Epithelial cell of proximal tubule (primary cell): ENCODE measurements around the gene COL26A1. TPM values are rescaled to one million over a fixed set of nuclear protein-coding genes. Genes with fewer than 3 reads are reported as not detected.

ENCODE experiments used
- DNase-seq: peaks from one replicate; pipeline ENCODE4 v3.0.0-alpha.2; 2011; ENCODE audit warnings: low read depth
- H3K4me3 ChIP-seq: 2 replicates; pipeline ENCODE4 v1.5.1; 2011; ENCODE audit warnings: low read depth, mild to moderate bottlenecking, low read length
- total RNA-seq: library from RNA; depleted of rRNA; stranded (reverse); fragments of >200 nt; gene quantifications from 2 replicates; pipeline ENCODE4 v1.2.3, GENCODE V29; 2015
- TF ChIP-seq, protein P1 (sequence below): conservative IDR thresholded peaks from 2 replicates; pipeline ENCODE4 v1.5.1; 2012; ENCODE audit warnings: low read depth, mild to moderate bottlenecking, low read length

The COL26A1 gene
- total RNA-seq, 1 donor from 2014 or later = not detected

DNA sequence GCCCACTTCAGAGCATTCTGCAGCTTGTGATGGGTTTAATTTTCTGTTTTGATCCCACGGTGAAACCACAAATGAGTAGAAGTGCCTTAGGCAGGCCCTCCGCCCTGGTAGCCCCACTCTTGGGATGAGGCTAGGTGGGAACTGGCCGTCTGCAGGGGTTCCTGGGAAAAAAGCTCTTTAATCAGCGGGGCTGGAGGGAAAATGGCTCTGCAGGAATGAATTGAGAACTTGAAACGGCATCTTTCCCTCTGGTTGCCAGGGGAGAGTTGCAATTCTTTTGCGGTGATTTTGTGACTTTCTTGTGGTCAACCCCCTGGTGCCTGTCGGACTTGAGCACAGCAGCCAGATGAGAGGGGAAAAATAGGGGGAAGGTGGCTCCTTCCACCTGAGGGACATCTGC is 32.7 kb downstream of the COL26A1 start:
- DNase-seq = no peak
- TF ChIP-seq, protein P1, sequence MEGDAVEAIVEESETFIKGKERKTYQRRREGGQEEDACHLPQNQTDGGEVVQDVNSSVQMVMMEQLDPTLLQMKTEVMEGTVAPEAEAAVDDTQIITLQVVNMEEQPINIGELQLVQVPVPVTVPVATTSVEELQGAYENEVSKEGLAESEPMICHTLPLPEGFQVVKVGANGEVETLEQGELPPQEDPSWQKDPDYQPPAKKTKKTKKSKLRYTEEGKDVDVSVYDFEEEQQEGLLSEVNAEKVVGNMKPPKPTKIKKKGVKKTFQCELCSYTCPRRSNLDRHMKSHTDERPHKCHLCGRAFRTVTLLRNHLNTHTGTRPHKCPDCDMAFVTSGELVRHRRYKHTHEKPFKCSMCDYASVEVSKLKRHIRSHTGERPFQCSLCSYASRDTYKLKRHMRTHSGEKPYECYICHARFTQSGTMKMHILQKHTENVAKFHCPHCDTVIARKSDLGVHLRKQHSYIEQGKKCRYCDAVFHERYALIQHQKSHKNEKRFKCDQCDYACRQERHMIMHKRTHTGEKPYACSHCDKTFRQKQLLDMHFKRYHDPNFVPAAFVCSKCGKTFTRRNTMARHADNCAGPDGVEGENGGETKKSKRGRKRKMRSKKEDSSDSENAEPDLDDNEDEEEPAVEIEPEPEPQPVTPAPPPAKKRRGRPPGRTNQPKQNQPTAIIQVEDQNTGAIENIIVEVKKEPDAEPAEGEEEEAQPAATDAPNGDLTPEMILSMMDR = no peak
- H3K4me3 ChIP-seq = no peak overlapping the region

DNA sequence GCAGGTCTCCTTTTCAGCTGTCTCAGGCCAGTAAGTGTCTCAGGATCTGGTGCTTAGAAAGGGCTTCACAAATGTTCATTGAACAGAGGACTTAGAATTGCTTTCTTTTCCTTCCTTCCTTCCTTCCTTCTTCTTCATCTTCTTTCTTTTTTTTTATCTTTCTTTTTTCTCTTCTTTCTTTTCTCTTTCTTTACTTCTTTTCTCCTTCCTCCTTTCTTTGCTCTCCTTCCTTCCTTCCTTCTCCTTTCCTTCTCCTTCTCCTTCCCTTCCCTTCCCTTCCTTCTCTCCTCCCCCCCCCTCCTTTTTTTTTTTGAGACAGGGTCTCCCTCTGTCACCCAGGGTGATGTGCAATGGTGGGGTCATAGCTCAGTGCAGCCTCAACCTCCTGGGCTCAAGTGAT is 34.6 kb downstream of the COL26A1 start:
- TF ChIP-seq, protein P1 = no peak
- DNase-seq = no peak
- no peak overlapping the region for H3K4me3 ChIP-seq

DNA sequence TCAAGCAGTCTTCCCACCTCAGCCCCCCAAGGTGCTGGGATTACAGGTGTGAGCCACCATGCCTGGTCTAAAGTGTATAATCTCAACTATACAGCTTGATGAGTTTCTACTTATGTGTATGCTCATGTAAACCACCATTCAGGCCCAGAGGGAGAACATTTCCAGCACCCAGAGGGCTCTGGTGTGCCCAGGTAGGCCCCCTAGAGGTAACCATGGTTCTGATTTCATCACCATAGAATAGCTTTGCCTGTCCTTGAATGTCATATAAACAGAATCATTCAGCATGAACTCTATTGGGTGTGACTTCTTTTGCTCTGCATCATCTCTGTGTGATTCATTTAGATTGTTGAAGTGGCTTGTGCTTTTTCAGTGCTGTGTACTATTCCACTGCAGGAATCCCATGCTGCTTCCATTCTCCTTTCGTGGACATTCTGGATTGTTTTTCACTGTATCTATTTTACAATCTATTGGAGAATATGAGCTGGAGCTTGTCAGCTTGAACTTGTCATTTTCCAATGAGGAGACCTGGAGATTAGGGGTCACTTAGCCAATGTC is 35.2 kb downstream of the COL26A1 start:
- TF ChIP-seq, protein P1 = peak; percentile 17
- H3K4me3 ChIP-seq = no peak overlapping the region
- DNase-seq = no peak

DNA sequence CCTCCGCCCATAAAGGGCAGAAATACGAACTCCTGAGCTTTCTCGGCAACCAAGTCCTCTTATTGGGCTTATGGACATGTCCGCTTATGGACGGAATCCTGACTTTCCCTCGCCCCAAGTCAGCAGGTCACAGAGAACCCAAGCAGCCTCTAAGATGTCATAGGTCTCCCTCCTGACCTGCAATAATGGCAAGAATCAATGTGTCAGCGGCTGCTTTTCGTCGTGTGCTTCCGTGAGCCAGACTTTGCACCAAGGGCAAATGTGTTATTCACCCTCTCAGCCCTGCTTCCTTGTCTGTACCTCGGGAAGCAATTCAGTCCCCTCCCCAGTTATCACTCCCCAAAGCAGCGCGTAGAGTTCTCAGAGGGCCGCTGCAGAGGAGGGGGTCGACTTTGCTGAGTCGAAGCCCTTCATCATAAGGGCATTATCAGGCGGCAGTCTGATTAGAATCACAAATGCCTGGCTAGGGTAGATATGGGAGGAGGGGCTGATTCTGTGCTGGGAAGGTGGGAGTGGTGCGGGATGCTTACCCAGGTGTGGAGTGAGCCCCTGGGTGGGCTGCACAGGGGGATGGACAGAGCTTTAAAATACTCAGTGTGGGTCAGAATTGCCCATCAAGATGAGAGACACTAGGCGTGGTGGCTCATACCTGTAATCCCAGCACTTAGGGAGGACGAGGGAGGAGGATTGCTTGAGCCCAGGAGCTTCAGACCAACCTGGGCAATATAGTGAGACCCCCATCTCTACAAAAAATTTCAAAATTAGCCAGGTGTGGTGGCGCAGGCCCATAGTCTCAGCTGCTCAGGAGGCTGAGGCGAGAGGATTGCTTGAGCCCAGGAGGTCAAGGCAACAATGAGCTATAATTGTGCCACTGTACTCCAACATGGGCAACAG is 36.0 kb downstream of the COL26A1 start:
- TF ChIP-seq, protein P1 = no peak

DNA sequence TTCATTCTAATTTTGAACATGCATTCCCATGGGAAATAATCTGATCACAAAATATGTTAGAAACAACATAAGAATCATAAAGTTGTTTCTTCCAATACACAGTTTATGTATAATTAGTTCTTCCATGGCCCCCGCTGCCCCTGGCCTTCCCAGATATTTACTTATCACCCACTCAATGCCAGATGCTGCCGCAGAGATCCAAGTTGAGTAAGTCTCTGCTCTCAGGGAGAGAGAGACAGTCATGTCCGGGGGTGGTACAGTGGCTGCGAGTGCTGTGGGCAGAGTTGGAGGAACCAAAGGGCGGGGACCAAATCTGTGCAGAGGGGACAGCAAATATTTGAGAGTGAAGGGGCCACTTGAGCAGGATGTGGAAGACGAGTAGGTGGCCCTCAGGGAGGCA is 37.1 kb downstream of the COL26A1 start:
- no peak for DNase-seq
- TF ChIP-seq, protein P1 = no peak
- no peak overlapping the region for H3K4me3 ChIP-seq

More for the DNA sequence above, 36.0 kb downstream of the COL26A1 start:
- DNase-seq = no peak
- H3K4me3 ChIP-seq = no peak overlapping the region

DNA sequence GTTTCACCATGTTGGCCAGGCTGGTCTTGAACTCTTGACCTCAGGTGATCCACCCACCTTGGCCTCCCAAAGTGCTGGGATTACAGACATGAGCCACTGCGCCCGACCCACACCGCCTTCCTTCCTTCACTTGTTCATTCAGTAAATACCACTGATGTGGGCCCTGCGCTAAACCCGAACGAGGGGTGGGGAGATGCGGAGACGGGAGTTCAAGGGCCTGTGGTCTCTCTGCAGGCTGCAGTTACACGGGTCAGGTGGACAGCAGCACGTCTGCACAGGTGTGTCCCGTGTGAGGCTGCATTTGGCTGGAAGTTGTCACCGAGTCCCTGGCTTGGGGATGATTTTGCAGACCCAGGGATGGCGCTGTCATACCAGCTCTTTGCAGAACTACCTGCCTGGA is 38.1 kb downstream of the COL26A1 start:
- TF ChIP-seq, protein P1 = no peak
- DNase-seq = no peak
- no peak overlapping the region for H3K4me3 ChIP-seq
